SK-N-MC (cell line): Measurements from ENCODE around the gene KYNU.
"Not testable (repeated sequence)": the region's sequence is repeated elsewhere in the genome, so short reads cannot be mapped to it uniquely, and the experiment has no call there.

Experiments used
- EZH2 ChIP-seq: fragments of 200-600 bp; sonication (generic); IDR thresholded peaks from one replicate; pipeline ENCODE4 v1.6.1; 2017; ENCODE audit warnings: antibody characterized with exemption
- POLR2AphosphoS5 ChIP-seq: IDR thresholded peaks from 2 replicates; pipeline ENCODE4 v1.6.1; 2012; ENCODE audit warnings: mild to moderate bottlenecking, low read depth, low read length, borderline replicate concordance

DNA sequence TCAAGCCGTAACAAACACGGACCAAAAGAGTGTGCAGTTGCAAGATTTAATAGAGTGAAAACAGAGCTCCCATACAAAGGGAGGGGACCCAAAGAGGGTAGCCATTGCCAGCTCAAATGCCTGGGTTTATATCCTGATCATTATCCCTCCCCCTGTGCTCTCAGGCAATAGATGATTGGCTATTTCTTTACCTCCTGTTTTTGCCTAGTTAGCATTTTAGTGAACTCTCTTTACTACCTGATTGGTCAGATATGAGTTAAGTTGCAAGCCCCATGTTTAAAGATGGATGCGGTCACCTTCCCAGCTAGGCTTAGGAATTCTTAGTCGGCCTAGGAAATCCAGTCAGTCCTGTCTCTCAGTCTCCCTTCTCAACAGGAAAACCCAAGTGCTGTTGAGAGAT lies 22.9 kb downstream of the KYNU start:
- not testable (repeated sequence) for TF ChIP-seq EZH2, POLR2AphosphoS5
